Muscle of leg (tissue), 11 donors: ENCODE results near the gene PRDM2. TPM values are rescaled to one million over a fixed set of nuclear protein-coding genes. Genes with fewer than 3 reads are reported as not detected.

Experiments
- DNase-seq: peaks from one replicate; pipeline ENCODE4 v3.0.0; 2013
- H3K27ac ChIP-seq: one replicate; pipeline ENCODE4 v1.5.1; 2013; ENCODE audit warnings: mild to moderate bottlenecking, low read length, control low read depth
- H3K27me3 ChIP-seq: one replicate; pipeline ENCODE4 v1.6.1; 2013; ENCODE audit warnings: low read length; ENCODE audit not compliant: control insufficient read depth, insufficient read depth
- H3K36me3 ChIP-seq: one replicate; pipeline ENCODE4 v1.6.1; 2013; ENCODE audit warnings: low read length; ENCODE audit not compliant: control insufficient read depth, insufficient read depth
- H3K4me1 ChIP-seq: one replicate; pipeline ENCODE4 v1.6.1; 2013; ENCODE audit warnings: low read length; ENCODE audit not compliant: control insufficient read depth, insufficient read depth
- H3K4me3 ChIP-seq: one replicate; pipeline ENCODE4 v1.5.1; 2013; ENCODE audit warnings: low read length, control low read depth
- H3K9me3 ChIP-seq: replicated peaks from 2 replicates; pipeline ENCODE4 v1.6.1; 2013; ENCODE audit warnings: low read depth, low read length; ENCODE audit not compliant: control insufficient read depth
- WGBS: methylation state at CpG from one replicate; pipeline ENCODE4 v1.1.5; 2013; ENCODE audit warnings: missing lambda C conversion rate; ENCODE audit not compliant: insufficient coverage; 5-methylcytosine and 5-hydroxymethylcytosine counted together
- polyA plus RNA-seq, 8 donors: library from polyadenylated mRNA; unstranded; fragments of 120-200 nt; gene quantifications; one replicate each; pipeline versions ENCODE4 v1.2.1 to v1.2.3, GENCODE V29; 2013; ENCODE audit warnings: inconsistent platforms in 1 of 8, low replicate concordance in 1 of 8; ENCODE audit not compliant: insufficient read length in 8 of 8, insufficient read depth in 1 of 8
- total RNA-seq: library from RNA; stranded (reverse); fragments of 120-200 nt; gene quantifications from one replicate; pipeline ENCODE4 v1.2.4, GENCODE V29; 2013

PRDM2 gene
- total and polyA plus RNA-seq, 9 donors, result 17.0 to 45.3 (median 36.8) TPM

DNA sequence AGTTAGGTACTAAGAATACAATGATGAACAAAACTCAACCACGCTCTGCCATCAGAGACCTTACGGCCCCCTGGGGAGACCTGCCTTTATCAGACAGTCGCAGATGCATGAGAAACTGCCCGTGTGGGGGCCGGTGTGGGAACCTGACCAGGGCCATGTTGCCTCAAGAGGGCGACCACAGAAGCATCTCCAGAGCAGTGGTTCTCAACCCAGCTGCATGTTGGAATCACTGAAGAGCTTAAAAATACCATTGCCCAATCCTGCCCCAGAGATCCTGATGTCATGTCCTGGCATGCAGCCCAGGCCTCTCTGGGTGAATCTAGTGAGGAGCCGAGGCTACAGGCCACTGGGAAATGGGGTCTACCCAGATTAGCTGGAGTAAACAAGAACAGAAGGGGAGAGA, 108.7 kb downstream of the PRDM2 start:
- no peak for DNase-seq
- no peak overlapping the region for H3K27ac ChIP-seq
- H3K4me1 ChIP-seq, result peaks cover 3% of the 10 kb centered on the region
- H3K27me3 ChIP-seq, result no peaks in the 10 kb centered on the region
- H3K4me3 ChIP-seq, result no peak overlapping the region
- 71% methylated on average over 6 of the region's 7 CpGs for WGBS
- peaks cover 10% of the 10 kb centered on the region for H3K36me3 ChIP-seq
- no peaks in the 10 kb centered on the region for H3K9me3 ChIP-seq

DNA sequence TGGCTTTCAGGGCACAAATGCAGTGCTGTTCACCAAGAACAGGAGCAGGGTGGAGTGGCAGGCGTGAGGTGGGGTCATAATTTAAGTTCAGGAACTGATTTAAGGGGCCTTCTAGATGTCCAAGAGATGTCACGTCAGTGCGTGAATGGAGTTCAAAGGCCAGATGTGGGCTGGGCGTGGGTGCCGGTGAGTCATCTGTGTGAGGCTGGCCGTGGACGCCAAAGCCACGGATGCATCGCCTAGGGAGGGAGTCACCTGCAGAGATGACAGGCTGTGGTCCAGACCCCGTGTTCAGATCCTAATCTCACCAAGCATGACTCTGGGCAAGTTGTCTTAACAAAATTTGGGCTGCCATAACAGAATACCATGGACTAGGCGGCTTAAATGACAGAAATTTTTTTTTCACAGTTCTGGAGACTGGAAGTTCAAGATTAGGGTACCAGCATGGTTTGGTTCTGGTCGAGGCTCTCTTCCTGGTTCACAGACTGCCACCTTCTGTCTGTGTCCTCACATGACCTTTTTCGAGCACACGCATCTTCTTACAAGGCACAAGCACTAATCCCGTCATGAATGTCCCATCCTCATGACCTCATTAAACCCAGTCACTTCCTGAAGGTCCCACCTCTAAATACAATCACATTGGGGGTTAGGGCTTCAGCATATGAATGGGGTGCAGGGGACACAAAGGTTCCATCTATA, 109.6 kb downstream of the PRDM2 start:
- Histone ChIP-seq H3K36me3 (peaks cover 12% of the 10 kb centered on the region), H3K27me3 (no peaks in the 10 kb centered on the region), H3K27ac (no peak overlapping the region), H3K4me1 (peaks cover 3% of the 10 kb centered on the region), H3K9me3 (no peaks in the 10 kb centered on the region), H3K4me3 (no peak overlapping the region)
- no peak for DNase-seq
- 87% methylated on average over 15 of the region's 15 CpGs for WGBS

DNA sequence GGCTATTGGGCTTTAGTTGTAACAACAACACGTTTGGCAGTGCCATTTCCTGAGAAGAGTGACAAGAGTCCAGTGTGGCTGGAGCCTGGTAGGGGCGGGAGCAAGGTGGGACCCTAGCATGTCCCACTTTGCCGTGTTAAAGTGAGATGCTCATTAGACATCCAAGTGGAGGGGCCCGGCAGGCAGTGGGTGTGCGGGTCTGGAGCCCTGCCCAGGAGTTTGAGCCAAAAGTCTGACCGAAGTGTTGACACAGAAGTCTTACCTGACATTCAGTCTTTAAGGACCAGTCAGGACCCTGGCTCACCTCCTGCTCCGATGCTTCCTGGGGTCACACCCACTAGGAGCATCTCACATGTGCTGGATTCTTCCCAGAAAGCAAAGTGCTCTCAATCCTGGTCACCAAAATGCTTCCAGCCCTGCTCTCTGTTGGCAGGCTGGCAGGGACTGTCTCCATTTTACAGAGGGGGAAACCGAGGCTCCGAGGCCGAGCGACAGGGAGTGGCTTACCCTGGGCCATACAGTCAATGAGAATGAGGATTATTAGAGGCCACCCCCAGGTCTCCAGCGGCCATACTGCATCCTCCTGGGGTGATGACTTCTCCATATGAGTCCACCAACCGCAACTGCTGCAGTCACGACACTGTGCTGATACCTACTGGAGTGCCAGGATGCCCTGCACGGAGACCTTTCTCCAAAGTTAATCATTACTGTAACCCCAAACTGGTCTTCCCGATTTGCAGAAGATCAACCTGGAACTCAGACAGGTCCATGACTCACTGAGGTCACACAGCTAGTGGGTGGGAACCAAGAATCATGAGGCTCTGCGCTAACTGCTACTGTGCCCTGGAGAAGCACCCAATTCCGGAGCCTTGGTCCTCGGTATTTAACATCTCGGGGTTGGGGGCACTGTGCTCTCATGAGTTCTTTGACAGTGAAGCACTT, 112.7 kb downstream of the PRDM2 start:
- Histone ChIP-seq H3K9me3 (no peaks in the 10 kb centered on the region), H3K27ac (no peak overlapping the region), H3K4me3 (no peak overlapping the region), H3K27me3 (no peaks in the 10 kb centered on the region), H3K4me1 (peaks cover 3% of the 10 kb centered on the region), H3K36me3 (peaks cover 19% of the 10 kb centered on the region)
- DNase-seq, result no peak
- 77% methylated on average over 16 of the region's 20 CpGs for WGBS

DNA sequence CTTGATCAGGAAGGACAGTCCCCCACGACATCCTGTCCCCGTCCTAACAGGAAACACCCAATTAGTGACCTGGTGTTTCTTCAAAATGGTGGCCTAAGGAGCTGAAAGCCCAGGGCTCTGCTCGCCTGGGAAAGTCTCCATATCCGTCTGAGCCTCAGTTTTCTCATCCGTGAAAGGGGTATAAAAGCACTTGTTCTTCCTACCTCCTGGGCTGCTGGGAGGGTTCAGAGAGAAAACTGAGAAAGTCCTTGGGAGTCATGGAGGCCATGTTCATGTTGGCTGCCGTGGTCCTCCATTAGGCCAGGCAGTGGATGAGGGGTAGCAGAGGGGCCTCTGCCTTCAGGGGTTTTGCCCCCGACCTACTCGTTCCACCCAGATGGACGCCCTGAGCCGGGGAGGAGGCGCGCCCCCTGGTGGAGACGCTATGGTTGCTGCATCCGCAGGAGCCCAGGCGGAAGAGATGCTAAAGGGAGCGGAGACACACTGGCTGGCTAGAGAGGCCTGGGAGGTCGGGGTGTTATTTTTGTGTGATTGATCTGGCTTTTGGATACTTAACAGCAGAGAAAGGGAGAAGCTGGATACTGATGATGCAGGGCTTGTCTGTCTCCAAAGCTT, 113.5 kb downstream of the PRDM2 start:
- peaks cover 3% of the 10 kb centered on the region for H3K4me1 ChIP-seq
- no peak for DNase-seq
- H3K9me3 ChIP-seq, result no peaks in the 10 kb centered on the region
- H3K36me3 ChIP-seq, result peaks cover 21% of the 10 kb centered on the region
- H3K27ac ChIP-seq, result no peak overlapping the region
- 36% methylated on average over 13 of the region's 17 CpGs for WGBS
- H3K27me3 ChIP-seq, result no peaks in the 10 kb centered on the region
- H3K4me3 ChIP-seq, result no peak overlapping the region

GRCh38 chr1:13814131-13814530, 114.1 kb downstream of the PRDM2 start:
- no peaks in the 10 kb centered on the region for H3K4me1 ChIP-seq
- DNase-seq, result no peak
- no peak overlapping the region for H3K4me3 ChIP-seq
- H3K36me3 ChIP-seq, result peaks cover 20% of the 10 kb centered on the region
- no peaks in the 10 kb centered on the region for H3K9me3 ChIP-seq
- H3K27ac ChIP-seq, result no peak overlapping the region
- WGBS, result 89% methylated on average over 6 of the region's 7 CpGs
- H3K27me3 ChIP-seq, result no peaks in the 10 kb centered on the region

DNA sequence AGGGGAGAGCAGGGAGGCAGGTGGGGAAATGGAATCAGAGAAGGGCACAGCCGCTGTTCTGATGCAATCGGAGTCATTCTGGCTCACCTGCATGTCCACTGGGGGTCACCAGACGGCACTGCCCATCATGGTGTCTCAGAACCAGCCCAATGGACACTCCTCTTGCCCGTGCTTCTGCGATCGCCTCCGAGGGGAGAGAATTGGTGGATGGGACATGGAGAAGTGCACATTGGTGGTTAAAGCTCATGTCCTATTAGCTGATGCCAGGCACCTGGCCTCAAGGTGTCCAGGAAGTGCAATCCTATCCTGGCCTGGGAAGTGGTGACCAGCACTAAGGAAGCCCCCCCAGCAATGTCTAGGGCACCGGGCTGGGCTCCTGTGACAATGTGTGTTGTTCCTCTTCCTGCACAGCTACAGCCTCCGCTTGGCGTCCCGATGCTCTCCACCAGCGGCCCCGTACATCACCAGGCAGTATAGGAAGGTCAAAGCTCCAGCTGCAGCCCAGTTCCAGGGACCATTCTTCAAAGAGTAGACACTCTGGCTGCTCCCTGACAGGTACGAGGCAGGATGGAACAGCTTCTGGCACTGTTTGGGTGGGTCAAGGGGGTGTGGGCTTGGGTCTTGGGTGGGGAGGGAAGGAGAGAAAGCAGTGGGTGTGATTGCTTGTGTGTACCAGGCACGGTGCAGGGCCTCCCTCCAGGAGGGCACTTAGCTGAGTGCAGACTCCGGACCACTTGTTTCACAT, 116.2 kb downstream of the PRDM2 start:
- no peak overlapping the region for H3K4me3 ChIP-seq
- peaks cover 16% of the 10 kb centered on the region for H3K36me3 ChIP-seq
- DNase-seq, result no peak
- no peaks in the 10 kb centered on the region for H3K4me1 ChIP-seq
- no peaks in the 10 kb centered on the region for H3K9me3 ChIP-seq
- WGBS, result 93% methylated on average over 11 of the region's 16 CpGs
- H3K27me3 ChIP-seq, result no peaks in the 10 kb centered on the region
- no peak overlapping the region for H3K27ac ChIP-seq

DNA sequence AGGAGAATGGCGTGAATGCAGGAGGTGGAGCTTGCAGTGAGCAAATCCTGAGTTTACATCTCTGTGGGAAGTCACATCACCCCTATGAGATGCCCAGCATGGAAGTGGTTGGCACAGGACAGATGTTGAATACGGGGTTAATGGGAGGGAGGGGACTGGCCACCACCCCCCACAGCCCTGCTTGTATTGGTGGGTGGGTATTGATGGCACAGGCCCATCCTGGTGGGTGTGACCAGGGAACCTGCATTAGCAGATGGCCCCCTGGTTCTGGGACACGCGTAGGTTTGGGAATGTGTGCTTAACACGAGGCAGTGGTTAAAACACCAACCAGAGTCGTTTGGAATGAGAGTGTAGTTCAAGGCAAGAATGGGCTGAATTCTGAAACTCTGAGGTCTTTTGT, 117.9 kb downstream of the PRDM2 start:
- H3K36me3 ChIP-seq, result peaks cover 27% of the 10 kb centered on the region

DNA sequence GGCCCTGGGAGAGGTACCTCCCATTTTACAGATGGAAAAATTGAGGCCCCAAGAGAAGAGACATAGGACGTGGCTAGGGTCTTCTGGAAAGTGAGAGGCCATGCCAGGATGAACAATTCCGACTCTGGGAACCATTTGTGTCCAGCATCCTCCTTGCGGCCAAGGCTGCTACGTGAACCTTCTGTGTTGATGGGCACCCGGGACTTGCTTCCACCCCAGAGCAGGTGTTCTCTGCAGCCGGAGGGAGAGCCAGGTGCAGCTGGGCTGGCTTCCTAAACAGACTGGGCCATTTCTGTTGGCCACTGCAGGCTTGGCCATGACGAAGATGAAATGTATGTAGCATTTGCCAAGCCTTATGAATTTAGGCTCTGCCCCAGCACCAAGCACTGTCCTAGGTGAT, 118.9 kb downstream of the PRDM2 start:
- H3K9me3 ChIP-seq, result no peaks in the 10 kb centered on the region
- no peak for DNase-seq
- H3K4me3 ChIP-seq, result no peak overlapping the region
- no peak overlapping the region for H3K27ac ChIP-seq
- H3K27me3 ChIP-seq, result no peaks in the 10 kb centered on the region
- no peaks in the 10 kb centered on the region for H3K4me1 ChIP-seq
- H3K36me3 ChIP-seq, result peaks cover 35% of the 10 kb centered on the region
- 73% methylated on average over 5 of the region's 7 CpGs for WGBS

More for the DNA sequence above, 117.9 kb downstream of the PRDM2 start:
- no peaks in the 10 kb centered on the region for H3K27me3 ChIP-seq
- no peak overlapping the region for H3K27ac ChIP-seq
- no peaks in the 10 kb centered on the region for H3K9me3 ChIP-seq
- H3K4me3 ChIP-seq, result no peak overlapping the region
- H3K4me1 ChIP-seq, result no peaks in the 10 kb centered on the region
- 96% methylated on average over 4 of the region's 6 CpGs for WGBS
- no peak for DNase-seq

- no peaks in the 10 kb centered on the region for H3K9me3 ChIP-seq
- no peak overlapping the region for H3K4me3 ChIP-seq
- DNase-seq, result no peak
- no peaks in the 10 kb centered on the region for H3K27me3 ChIP-seq
- peaks cover 33% of the 10 kb centered on the region for H3K36me3 ChIP-seq
- H3K27ac ChIP-seq, result no peak overlapping the region
- 86% methylated on average over 1 of the region's 5 CpGs for WGBS
- no peaks in the 10 kb centered on the region for H3K4me1 ChIP-seq
Observed at GRCh38 chr1:13819642-13820041, 119.7 kb downstream of the PRDM2 start.
